Measurements from ENCODE around the gene PIK3R1. TPM values are rescaled to one million over a fixed set of nuclear protein-coding genes. Genes with fewer than 3 reads are reported as not detected.

Gene PIK3R1
- total RNA-seq, 1 donor from 2014 or later = 58.7 TPM

- intact Hi-C loops (cut with micrococcal nuclease) = no loop called here
Measured at GRCh38 chr5:68249520-68249919, 34.0 kb downstream of the PIK3R1 start.

GRCh38 chr5:68250661-68251298 lies 35.2 kb downstream of the PIK3R1 start:
- intact Hi-C loops (cut with micrococcal nuclease) = loop anchor here (5.0 kb wide), 1 partner anchor 1083 kb away; no protein-coding TSS in a partner anchor

- intact Hi-C loops (cut with micrococcal nuclease) = loop anchor here (5.0 kb wide), 1 partner anchor 1084 kb away; no protein-coding TSS in a partner anchor
Measured at GRCh38 chr5:68251386-68251785, 35.8 kb downstream of the PIK3R1 start.

GRCh38 chr5:68251804-68252522 lies 36.4 kb downstream of the PIK3R1 start:
- intact Hi-C loops (cut with micrococcal nuclease) = loop anchor here (1.0 to 5.0 kb wide), 5 partner anchors 13 to 1085 kb away; no protein-coding TSS in a partner anchor

- intact Hi-C loops (cut with micrococcal nuclease) = loop anchor here (1.0 to 5.0 kb wide), 5 partner anchors 14 to 1086 kb away; no protein-coding TSS in a partner anchor
Measured at GRCh38 chr5:68252673-68253623, 37.4 kb downstream of the PIK3R1 start.

- intact Hi-C loops (cut with micrococcal nuclease) = loop anchor here (2.0 to 5.0 kb wide), 2 partner anchors 761 to 1087 kb away; no protein-coding TSS in a partner anchor
Measured at GRCh38 chr5:68253624-68254585, 38.3 kb downstream of the PIK3R1 start.

GRCh38 chr5:68254810-68255209 lies 39.3 kb downstream of the PIK3R1 start:
- intact Hi-C loops (cut with micrococcal nuclease) = loop anchor here (5.0 kb wide), 1 partner anchor 1088 kb away; no protein-coding TSS in a partner anchor

GRCh38 chr5:68255305-68256120 lies 40.0 kb downstream of the PIK3R1 start:
- intact Hi-C loops (cut with micrococcal nuclease) = no loop called here

- intact Hi-C loops (cut with micrococcal nuclease) = no loop called here
Measured at GRCh38 chr5:68257210-68257609, 41.7 kb downstream of the PIK3R1 start.

GRCh38 chr5:68258531-68258930 lies 43.0 kb downstream of the PIK3R1 start:
- intact Hi-C loops (cut with micrococcal nuclease) = no loop called here

- intact Hi-C loops (cut with micrococcal nuclease) = no loop called here
Measured at GRCh38 chr5:68259700-68260099, 44.1 kb downstream of the PIK3R1 start.

- intact Hi-C loops (cut with micrococcal nuclease) = no loop called here
Measured at GRCh38 chr5:68260467-68260866, 44.9 kb downstream of the PIK3R1 start.

- intact Hi-C loops (cut with micrococcal nuclease) = no loop called here
Measured at GRCh38 chr5:68261169-68261568, 45.6 kb downstream of the PIK3R1 start.

GRCh38 chr5:68261569-68262065 lies 46.1 kb downstream of the PIK3R1 start:
- intact Hi-C loops (cut with micrococcal nuclease) = no loop called here

- intact Hi-C loops (cut with micrococcal nuclease) = no loop called here
Measured at GRCh38 chr5:68264024-68264956, 48.7 kb downstream of the PIK3R1 start.

- intact Hi-C loops (cut with micrococcal nuclease) = no loop called here
Measured at GRCh38 chr5:68265347-68265746, 49.8 kb downstream of the PIK3R1 start.

- intact Hi-C loops (cut with micrococcal nuclease) = no loop called here
Measured at GRCh38 chr5:68265822-68266395, 50.4 kb downstream of the PIK3R1 start.

- intact Hi-C loops (cut with micrococcal nuclease) = no loop called here
Measured at GRCh38 chr5:68266457-68266856, 50.9 kb downstream of the PIK3R1 start.

All from T-helper 1 cell treated with Interleukin-12 subunit alpha and Interleukin-12 subunit beta and Interleukin-4 antibody, amounts not matched to agents 30 ng/mL and 1 ng/mL, for 36 hours (primary cell).